ENCODE results near the gene RANGAP1. TPM values are rescaled to one million over a fixed set of nuclear protein-coding genes. Genes with fewer than 3 reads are reported as not detected.
A peak's percentile ranks its signal among the peaks of the same experiment; 100 is the strongest.

The RANGAP1 gene
- total and polyA plus RNA-seq, 10 donors = 26.8 to 53.4 (median 43.7) TPM

DNA sequence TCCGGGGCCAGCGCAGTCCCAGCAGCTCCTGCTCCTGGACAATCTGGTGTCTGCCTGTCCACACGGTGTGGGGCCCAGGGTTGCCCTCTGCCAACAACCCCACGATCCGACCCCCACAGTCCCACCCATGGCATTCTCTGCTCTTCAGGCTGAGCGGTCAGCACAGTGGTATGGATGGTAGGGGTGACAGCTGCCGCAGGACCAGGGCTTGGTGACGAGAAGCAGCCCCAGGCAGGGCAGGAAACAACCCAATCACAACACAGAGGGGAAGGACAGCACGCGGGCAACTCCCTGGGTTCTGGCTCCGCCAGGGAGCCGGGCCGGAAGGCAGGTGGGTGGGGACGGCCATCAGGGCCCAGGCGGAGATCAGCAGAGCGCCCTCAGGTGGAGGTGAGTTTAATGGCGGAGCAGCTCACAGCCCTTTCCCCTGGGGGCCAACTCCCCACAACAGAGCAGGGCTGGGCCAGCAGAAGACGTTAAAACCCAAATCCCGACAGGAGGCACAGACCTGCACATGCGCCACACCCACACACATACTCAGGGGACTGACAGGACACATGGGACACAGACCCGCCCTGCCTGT lies 40.0 kb downstream of the RANGAP1 start:
- WGBS, 5 donors = 87 to 93% (median 88%) methylated on average over 10 to 21 of the region's 21 CpGs
- no peak for TF ChIP-seq POLR2A (IDR thresholded peaks at IDR 0.05)
- peak in 1 of 3 donors; percentile 10 for TF ChIP-seq POLR2AphosphoS5 (IDR thresholded peaks at IDR 0.05)
- TF ChIP-seq, protein P1, sequence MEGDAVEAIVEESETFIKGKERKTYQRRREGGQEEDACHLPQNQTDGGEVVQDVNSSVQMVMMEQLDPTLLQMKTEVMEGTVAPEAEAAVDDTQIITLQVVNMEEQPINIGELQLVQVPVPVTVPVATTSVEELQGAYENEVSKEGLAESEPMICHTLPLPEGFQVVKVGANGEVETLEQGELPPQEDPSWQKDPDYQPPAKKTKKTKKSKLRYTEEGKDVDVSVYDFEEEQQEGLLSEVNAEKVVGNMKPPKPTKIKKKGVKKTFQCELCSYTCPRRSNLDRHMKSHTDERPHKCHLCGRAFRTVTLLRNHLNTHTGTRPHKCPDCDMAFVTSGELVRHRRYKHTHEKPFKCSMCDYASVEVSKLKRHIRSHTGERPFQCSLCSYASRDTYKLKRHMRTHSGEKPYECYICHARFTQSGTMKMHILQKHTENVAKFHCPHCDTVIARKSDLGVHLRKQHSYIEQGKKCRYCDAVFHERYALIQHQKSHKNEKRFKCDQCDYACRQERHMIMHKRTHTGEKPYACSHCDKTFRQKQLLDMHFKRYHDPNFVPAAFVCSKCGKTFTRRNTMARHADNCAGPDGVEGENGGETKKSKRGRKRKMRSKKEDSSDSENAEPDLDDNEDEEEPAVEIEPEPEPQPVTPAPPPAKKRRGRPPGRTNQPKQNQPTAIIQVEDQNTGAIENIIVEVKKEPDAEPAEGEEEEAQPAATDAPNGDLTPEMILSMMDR (IDR thresholded peaks at IDR 0.05 in 8 of 11, conservative IDR thresholded peaks at IDR 0.05 in 3 of 11) = no peak
- H3K36me3 ChIP-seq = peaks cover 0 to 75% (median 56%) of the 10 kb centered on the region in 6 donors
- no peaks in the 10 kb centered on the region for H3K27me3 ChIP-seq (replicated peaks in 1 of 7)
- no peak for DNase-seq
- H3K9me3 ChIP-seq = no peaks in the 10 kb centered on the region
- H3K4me1 ChIP-seq = no peaks in the 10 kb centered on the region
- H3K4me3 ChIP-seq = no peak overlapping the region
- intact Hi-C loops (cut with DNase I; ENCODE audit: low total_unique reads) = no loop called here
- no peak overlapping the region for H3K27ac ChIP-seq

DNA sequence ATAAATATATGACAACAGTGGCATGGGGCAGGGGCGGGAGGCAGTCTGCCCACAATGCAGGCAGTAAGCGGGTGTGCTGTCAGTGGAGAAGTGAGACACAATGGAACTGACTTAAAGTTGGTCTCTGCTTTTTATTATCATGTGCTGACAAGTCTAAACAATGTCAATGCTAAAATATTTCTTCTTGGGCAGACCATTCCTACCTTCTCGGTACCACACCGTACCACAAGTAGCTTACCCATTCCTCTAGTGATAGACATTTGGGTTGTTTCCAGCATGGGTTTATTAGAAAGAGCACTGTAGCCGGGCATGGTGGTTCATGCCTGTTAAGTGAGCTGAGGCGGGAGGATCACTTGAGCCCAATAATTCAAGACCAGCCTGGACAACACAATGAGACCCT lies 42.6 kb downstream of the RANGAP1 start:
- no peak overlapping the region for H3K27ac ChIP-seq
- 95 to 98% (median 96%) methylated on average over 6 of the region's 6 CpGs for WGBS, 5 donors
- intact Hi-C loops (cut with DNase I; ENCODE audit: low total_unique reads) = no loop called here
- H3K36me3 ChIP-seq = peaks cover 0 to 49% (median 30%) of the 10 kb centered on the region in 6 donors
- H3K27me3 ChIP-seq (replicated peaks in 1 of 7) = no peaks in the 10 kb centered on the region
- DNase-seq = no peak
- no peak for TF ChIP-seq POLR2AphosphoS5 (IDR thresholded peaks at IDR 0.05)
- no peak for TF ChIP-seq POLR2A (IDR thresholded peaks at IDR 0.05)
- TF ChIP-seq, protein P1 (IDR thresholded peaks at IDR 0.05 in 8 of 11, conservative IDR thresholded peaks at IDR 0.05 in 3 of 11) = no peak
- no peaks in the 10 kb centered on the region for H3K9me3 ChIP-seq
- no peak overlapping the region for H3K4me3 ChIP-seq
- peaks cover 0 to 4% (median 3%) of the 10 kb centered on the region in 6 donors for H3K4me1 ChIP-seq

DNA sequence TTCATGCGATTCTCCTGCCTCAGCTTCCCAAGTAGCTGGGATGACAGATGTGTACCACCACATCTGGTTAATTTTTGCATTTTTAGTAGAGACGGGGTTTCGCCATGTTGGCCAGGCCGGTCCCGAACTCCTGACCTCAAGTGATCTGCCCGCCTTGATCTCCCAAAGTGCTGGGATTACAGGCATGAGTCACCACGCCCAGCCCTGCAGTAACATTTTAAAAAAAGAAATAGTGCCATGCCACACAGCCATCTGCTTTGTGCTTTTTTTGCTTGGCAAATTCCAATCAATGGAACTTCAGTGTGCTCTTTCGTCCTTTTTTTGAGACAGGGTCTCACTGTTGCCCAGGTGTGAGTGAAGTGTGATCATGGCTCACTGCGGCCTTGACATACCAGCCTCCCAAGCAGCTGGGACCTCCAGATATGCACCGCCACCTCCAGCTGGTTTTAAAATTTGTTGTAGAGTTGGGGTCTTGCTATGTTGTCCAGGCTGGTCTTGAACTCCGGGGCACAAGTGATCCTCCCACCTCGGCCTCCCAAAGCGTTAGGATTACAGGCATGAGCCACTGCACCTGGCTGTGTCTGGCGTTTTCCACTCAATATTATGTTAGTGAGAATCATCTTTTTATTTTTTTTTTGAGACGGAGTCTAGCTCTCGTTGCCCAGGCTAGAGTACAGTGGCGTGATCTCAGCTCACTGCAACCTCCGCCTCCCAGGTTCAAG lies 43.4 kb downstream of the RANGAP1 start:
- H3K4me1 ChIP-seq = peaks cover 0 to 12% (median 7%) of the 10 kb centered on the region in 6 donors
- DNase-seq = no peak
- WGBS, 5 donors = 92 to 97% (median 95%) methylated on average over 18 of the region's 18 CpGs
- no peak for TF ChIP-seq POLR2AphosphoS5 (IDR thresholded peaks at IDR 0.05)
- TF ChIP-seq POLR2A (IDR thresholded peaks at IDR 0.05) = no peak
- TF ChIP-seq, protein P1 (IDR thresholded peaks at IDR 0.05 in 8 of 11, conservative IDR thresholded peaks at IDR 0.05 in 3 of 11) = no peak
- peaks cover 0 to 41% (median 22%) of the 10 kb centered on the region in 6 donors for H3K36me3 ChIP-seq
- no peak overlapping the region for H3K27ac ChIP-seq
- H3K9me3 ChIP-seq = no peaks in the 10 kb centered on the region
- no peaks in the 10 kb centered on the region for H3K27me3 ChIP-seq (replicated peaks in 1 of 7)
- intact Hi-C loops (cut with DNase I; ENCODE audit: low total_unique reads) = no loop called here
- no peak overlapping the region for H3K4me3 ChIP-seq

DNA sequence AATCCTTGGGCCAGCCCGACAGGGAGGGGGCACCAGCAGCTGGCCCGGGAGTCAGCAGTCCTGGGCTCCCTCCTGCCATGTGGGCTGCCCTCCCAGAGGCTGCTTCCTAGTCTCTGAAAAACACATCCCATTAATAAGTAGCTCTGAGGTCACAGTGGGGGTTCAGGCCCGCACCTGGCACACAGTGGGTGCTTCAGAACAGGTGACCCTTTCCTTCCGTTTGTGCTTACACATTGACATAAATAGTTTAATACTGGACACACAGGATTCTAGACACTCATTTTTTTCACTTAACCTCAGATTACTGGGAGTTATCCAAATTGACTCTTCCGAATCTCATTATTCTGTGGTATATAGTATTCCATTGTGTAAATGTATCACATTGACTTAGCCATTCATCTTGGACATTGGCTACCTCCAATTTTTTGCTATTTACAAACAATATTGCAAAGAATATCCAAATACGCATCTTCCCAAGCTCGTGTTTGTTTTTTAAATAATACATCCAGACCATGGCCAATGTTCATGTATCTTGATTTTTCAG lies 44.8 kb downstream of the RANGAP1 start:
- H3K27me3 ChIP-seq (replicated peaks in 1 of 7) = no peaks in the 10 kb centered on the region
- no peak for TF ChIP-seq POLR2A (IDR thresholded peaks at IDR 0.05)
- TF ChIP-seq, protein P1 (IDR thresholded peaks at IDR 0.05 in 8 of 11, conservative IDR thresholded peaks at IDR 0.05 in 3 of 11) = no peak
- TF ChIP-seq POLR2AphosphoS5 (IDR thresholded peaks at IDR 0.05) = no peak

More for the DNA sequence above, 44.8 kb downstream of the RANGAP1 start:
- intact Hi-C loops (cut with DNase I; ENCODE audit: low total_unique reads) = no loop called here
- WGBS, 5 donors = 93 to 98% (median 96%) methylated on average over 5 to 7 of the region's 7 CpGs
- H3K4me1 ChIP-seq = peaks cover 8 to 24% (median 17%) of the 10 kb centered on the region in 6 donors
- no peak overlapping the region for H3K27ac ChIP-seq
- H3K4me3 ChIP-seq = no peak overlapping the region
- peaks cover 0 to 27% (median 8%) of the 10 kb centered on the region in 6 donors for H3K36me3 ChIP-seq
- no peaks in the 10 kb centered on the region for H3K9me3 ChIP-seq
- no peak for DNase-seq

Measured in spleen (tissue), 11 donors.